Measurements from ENCODE around the gene ATP5MC3.

The ATP5MC3 gene

DNA sequence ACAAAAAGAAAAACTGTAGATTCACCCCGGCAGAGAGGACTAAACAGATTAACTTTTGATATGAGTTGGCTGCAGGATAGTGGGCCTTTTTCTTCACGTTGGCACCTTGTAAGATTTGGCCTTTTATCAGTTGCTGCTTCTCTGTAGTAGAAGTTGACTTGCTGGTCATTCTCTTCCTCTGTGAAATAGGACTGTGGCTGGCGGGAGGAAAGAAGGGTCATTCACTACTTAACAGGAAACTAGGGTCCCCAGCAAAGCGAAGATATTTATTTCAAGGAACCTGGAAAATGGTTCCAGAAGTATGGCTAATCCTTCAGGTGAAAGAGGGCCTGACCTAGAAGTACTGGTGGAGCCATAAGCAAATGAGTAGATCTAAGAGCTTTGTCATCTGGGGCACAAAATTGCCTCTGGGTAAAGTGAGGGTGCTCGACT is 383 bp upstream of the ATP5MC3 start:
- TF ChIP-seq CTCF (IDR thresholded peaks at IDR 0.05; ENCODE audit: borderline replicate concordance, insufficient read depth, low read depth, low read length), result no peak
- peak overlapping the region; percentile 83 for H3K4me3 ChIP-seq (ENCODE audit: low read depth, low read length)

GRCh38 chr2:175180701-175181103 is 808 bp downstream of the ATP5MC3 start:
- peak overlapping the region; percentile 83 for H3K4me3 ChIP-seq (ENCODE audit: low read depth, low read length)
- TF ChIP-seq CTCF (IDR thresholded peaks at IDR 0.05; ENCODE audit: borderline replicate concordance, insufficient read depth, low read depth, low read length), result no peak

GRCh38 chr2:175176624-175177023 is 4.9 kb downstream of the ATP5MC3 start:
- no peak overlapping the region for H3K4me3 ChIP-seq (ENCODE audit: low read depth, low read length)
- no peak for TF ChIP-seq CTCF (IDR thresholded peaks at IDR 0.05; ENCODE audit: borderline replicate concordance, insufficient read depth, low read depth, low read length)

DNA sequence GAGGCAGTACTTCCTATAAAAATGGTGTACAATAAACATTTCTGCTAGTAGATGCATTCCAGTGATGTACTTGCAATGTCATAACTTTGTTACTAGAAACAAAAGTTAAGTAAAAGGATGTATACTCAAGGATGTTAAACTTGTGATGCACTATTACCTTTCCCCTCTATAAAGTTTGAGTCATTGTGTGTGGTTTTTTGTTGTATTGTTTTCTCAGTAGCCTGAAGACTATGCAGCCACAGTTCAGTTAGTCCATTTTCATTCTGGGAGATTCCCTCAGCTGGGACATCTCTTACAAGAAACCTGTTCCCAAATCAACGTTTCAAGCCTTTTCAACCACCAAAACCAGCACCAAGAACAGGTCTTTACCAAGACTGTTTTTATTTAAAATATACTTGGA is 5.6 kb downstream of the ATP5MC3 start:
- TF ChIP-seq CTCF (IDR thresholded peaks at IDR 0.05; ENCODE audit: borderline replicate concordance, insufficient read depth, low read depth, low read length), result no peak

DNA sequence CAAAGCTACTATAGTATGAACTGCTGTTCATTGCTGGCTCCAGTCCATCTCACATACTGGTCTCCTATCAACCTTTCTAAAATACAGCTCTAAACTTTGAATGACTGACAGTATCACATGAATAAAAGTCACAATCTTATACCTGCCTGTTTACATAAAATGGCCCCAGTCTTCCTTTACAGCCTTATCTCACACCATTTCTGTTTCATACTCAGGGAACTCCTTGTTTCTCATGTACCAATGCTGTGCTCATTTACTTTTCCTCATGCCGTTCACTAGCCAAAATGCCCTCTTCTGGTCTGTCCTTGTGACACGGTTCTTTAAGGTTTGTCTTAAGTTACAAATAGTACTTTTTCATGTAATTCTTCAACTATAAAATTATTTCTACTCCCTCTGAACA is 6.2 kb downstream of the ATP5MC3 start:
- no peak for TF ChIP-seq CTCF (IDR thresholded peaks at IDR 0.05; ENCODE audit: borderline replicate concordance, insufficient read depth, low read depth, low read length)
- no peak overlapping the region for H3K4me3 ChIP-seq (ENCODE audit: low read depth, low read length)

More for the DNA sequence above, 5.6 kb downstream of the ATP5MC3 start:
- H3K4me3 ChIP-seq (ENCODE audit: low read depth, low read length), result no peak overlapping the region

DNA sequence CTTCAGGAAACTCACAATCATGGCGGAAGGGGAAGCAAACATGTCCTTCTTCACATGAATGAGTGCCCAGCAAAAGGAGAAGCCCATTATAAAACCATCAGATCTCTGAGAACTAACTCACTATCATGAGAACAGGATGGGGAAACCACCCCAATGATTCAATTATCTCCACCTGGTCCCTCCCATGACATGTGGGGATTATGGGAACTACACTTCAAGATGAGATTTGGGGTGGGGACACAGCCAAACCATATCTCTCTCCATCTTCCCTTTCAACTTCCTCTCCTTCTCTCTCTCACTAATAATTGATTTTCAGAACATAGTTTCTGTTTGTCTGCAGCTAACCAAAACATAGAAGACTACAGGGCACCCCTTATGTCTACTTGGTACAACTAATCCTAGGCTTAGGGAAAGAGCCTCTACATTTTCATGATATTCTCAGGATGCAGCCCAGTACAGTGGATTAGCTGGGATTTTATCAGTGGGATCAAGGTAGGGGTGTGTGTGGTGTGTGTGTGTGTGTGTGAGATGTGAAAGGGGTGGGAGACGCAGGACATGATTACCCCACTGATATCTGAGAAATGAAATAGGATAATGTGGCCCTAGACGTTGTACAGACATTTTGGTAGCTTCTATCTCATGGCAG is 10.7 kb downstream of the ATP5MC3 start:
- no peak; the same call in 1 of the 2 replicates for TF ChIP-seq CTCF (IDR thresholded peaks at IDR 0.05; ENCODE audit: borderline replicate concordance, insufficient read depth, low read depth, low read length)
- H3K4me3 ChIP-seq (ENCODE audit: low read depth, low read length), result no peak overlapping the region

- no peak overlapping the region for H3K4me3 ChIP-seq (ENCODE audit: low read depth, low read length)
Observed at GRCh38 chr2:175169191-175169590, 12.3 kb downstream of the ATP5MC3 start.

More at GRCh38 chr2:175169191-175169590, 12.3 kb downstream of the ATP5MC3 start:
- no peak for TF ChIP-seq CTCF (IDR thresholded peaks at IDR 0.05; ENCODE audit: borderline replicate concordance, insufficient read depth, low read depth, low read length)
